ENCODE results near the gene ADAMTSL5. TPM values are rescaled to one million over a fixed set of nuclear protein-coding genes. Genes with fewer than 3 reads are reported as not detected.

ADAMTSL5 gene
- total and polyA plus RNA-seq, 9 of the 15 experiments (the other 6 are each of a cell fraction or from before 2014, with no cell fraction given) = 1.0 to 11.6 (median 4.1) TPM

DNA sequence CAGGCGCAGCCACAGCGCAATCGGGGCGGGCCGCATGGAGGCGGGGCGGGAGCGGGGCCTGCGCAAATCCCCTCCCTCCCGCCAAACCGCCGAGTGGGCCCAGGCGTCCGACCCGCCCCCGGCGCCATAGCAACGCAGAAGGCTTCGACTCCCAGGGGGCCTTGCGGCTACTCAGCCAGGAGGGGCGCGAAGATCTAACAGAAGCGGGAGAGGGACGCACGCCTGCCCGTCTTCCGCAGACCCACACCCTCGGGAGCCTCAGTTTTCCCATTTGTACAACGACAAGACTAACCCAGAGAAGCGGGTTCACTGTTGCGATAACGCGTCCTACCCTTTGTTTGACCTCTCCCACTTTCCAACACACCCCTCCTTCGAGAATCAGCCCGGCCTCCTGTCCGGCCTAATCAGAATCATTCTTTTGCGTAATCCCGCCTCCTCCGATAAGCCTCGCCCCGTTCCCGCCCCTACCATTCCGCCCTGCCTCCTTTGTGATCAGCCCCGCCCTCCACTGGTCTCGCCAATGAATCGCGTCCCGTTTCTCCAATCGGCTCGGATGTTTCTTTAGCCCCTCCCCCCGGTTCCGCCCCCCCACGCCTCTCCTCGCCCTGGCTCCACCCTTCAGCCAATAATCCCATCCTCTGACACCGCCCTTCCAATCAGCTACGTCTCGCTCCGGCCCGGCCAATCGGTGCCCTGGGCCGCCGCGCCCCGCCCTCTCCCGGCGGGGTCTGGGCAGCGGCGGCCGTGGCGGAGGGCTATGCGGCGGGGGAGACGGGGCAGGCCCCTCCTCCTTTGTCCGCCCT, 22.3 kb downstream of the ADAMTSL5 start, which contains the start of gene PCSK4 (continued):
- TF ChIP-seq ZNF699 (CRISPR knock-in tag; IDR thresholded peaks at IDR 0.05; ENCODE audit: insufficient replicate concordance) = no peak
- peak; percentile 90 to 92 for TF ChIP-seq NRF1 (conservative IDR thresholded peaks at IDR 0.05 in 1 of 2, IDR thresholded peaks at IDR 0.05 in 1 of 2)
- peak; percentile 52; the same call in 1 of the 2 replicates for TF ChIP-seq MYC (IDR thresholded peaks at IDR 0.05; ENCODE audit: low read depth, low read length)
- TF ChIP-seq MYC (CRISPR knock-in tag; IDR thresholded peaks at IDR 0.05; ENCODE audit: borderline replicate concordance, low read depth) = no peak
- peak; percentile 76 for TF ChIP-seq DPF2 (IDR thresholded peaks at IDR 0.05)
- TF ChIP-seq EGR1 (conservative IDR thresholded peaks at IDR 0.05) = 0 out of 2 replicates have a peak, but pooled peaks have one; percentile 58
- TF ChIP-seq MAZ (CRISPR knock-in tag; conservative IDR thresholded peaks at IDR 0.05 in 1 of 2, IDR thresholded peaks at IDR 0.05 in 1 of 2) = peak; percentile 84 to 95
- TF ChIP-seq, protein P1, sequence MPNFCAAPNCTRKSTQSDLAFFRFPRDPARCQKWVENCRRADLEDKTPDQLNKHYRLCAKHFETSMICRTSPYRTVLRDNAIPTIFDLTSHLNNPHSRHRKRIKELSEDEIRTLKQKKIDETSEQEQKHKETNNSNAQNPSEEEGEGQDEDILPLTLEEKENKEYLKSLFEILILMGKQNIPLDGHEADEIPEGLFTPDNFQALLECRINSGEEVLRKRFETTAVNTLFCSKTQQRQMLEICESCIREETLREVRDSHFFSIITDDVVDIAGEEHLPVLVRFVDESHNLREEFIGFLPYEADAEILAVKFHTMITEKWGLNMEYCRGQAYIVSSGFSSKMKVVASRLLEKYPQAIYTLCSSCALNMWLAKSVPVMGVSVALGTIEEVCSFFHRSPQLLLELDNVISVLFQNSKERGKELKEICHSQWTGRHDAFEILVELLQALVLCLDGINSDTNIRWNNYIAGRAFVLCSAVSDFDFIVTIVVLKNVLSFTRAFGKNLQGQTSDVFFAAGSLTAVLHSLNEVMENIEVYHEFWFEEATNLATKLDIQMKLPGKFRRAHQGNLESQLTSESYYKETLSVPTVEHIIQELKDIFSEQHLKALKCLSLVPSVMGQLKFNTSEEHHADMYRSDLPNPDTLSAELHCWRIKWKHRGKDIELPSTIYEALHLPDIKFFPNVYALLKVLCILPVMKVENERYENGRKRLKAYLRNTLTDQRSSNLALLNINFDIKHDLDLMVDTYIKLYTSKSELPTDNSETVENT (CRISPR knock-in tag; IDR thresholded peaks at IDR 0.05) = no peak
- TF ChIP-seq NONO (IDR thresholded peaks at IDR 0.05; ENCODE audit: low read depth in 2 of 2, low read length in 1 of 2) = peak in 1 of 2 experiments; percentile 98; a peak in 2 of 4 replicates
- TF ChIP-seq E2F6 (IDR thresholded peaks at IDR 0.05; ENCODE audit: borderline replicate concordance in 1 of 2, extremely low read depth in 1 of 2, insufficient read depth in 1 of 2, insufficient read length in 1 of 2, low read depth in 1 of 2, low read length in 1 of 2, poor library complexity in 1 of 2, severe bottlenecking in 1 of 2) = peak; percentile 77 to 85
